ENCODE results near the gene MPV17.
"Not testable (repeated sequence)": the region's sequence is repeated elsewhere in the genome, so short reads cannot be mapped to it uniquely, and the experiment has no call there.

MPV17 gene

GRCh38 chr2:27280826-27281225 lies 42.1 kb downstream of the MPV17 start:
- Histone ChIP-seq H3K4me2 (ENCODE audit: low read length) (no peak overlapping the region), H4K20me1 (ENCODE audit: control insufficient read depth, insufficient read depth, low read depth, low read length) (no peaks in the 10 kb centered on the region), H3K79me2 (ENCODE audit: control insufficient read depth, low read length) (no peaks in the 10 kb centered on the region), H3F3A (ENCODE audit: control insufficient read depth, insufficient read depth) (no peaks in the 10 kb centered on the region), H3K9me3 (ENCODE audit: control insufficient read depth, insufficient read depth, low read length) (no peaks in the 10 kb centered on the region), H3K4me1 (ENCODE audit: control insufficient read depth, low read length) (peaks cover 11% of the 10 kb centered on the region), H3K27ac (ENCODE audit: low read depth, low read length) (no peak overlapping the region), H3K36me3 (ENCODE audit: control insufficient read depth, low read length) (no peaks in the 10 kb centered on the region), H3K9me2 (replicated peaks; ENCODE audit: control insufficient read depth, low read length) (no peaks in the 10 kb centered on the region), H3K4me3 (ENCODE audit: low read length) (no peak overlapping the region), H3K27me3 (ENCODE audit: control insufficient read depth, low read length) (no peaks in the 10 kb centered on the region)
- no peak for TF ChIP-seq EZH2phosphoT487 (IDR thresholded peaks at IDR 0.05; ENCODE audit: borderline replicate concordance, low read length)
- no peak for TF ChIP-seq CTCF (IDR thresholded peaks at IDR 0.05; ENCODE audit: low read depth, low read length, poor library complexity, severe bottlenecking)

- no peaks in the 10 kb centered on the region for H3K27me3 ChIP-seq (ENCODE audit: control insufficient read depth, low read length)
- H3K9me2 ChIP-seq (replicated peaks; ENCODE audit: control insufficient read depth, low read length), result no peaks in the 10 kb centered on the region
- H3K36me3 ChIP-seq (ENCODE audit: control insufficient read depth, low read length), result no peaks in the 10 kb centered on the region
- no peaks in the 10 kb centered on the region for H3F3A ChIP-seq (ENCODE audit: control insufficient read depth, insufficient read depth)
- H3K9me3 ChIP-seq (ENCODE audit: control insufficient read depth, insufficient read depth, low read length), result no peaks in the 10 kb centered on the region
- H3K27ac ChIP-seq (ENCODE audit: low read depth, low read length), result no peak overlapping the region
- peaks cover 11% of the 10 kb centered on the region for H3K4me1 ChIP-seq (ENCODE audit: control insufficient read depth, low read length)
- TF ChIP-seq CTCF (IDR thresholded peaks at IDR 0.05; ENCODE audit: low read depth, low read length, poor library complexity, severe bottlenecking) (no peak), EZH2phosphoT487 (IDR thresholded peaks at IDR 0.05; ENCODE audit: borderline replicate concordance, low read length) (no peak)
- no peaks in the 10 kb centered on the region for H4K20me1 ChIP-seq (ENCODE audit: control insufficient read depth, insufficient read depth, low read depth, low read length)
- no peak overlapping the region for H3K4me3 ChIP-seq (ENCODE audit: low read length)
- no peak overlapping the region for H3K4me2 ChIP-seq (ENCODE audit: low read length)
- H3K79me2 ChIP-seq (ENCODE audit: control insufficient read depth, low read length), result no peaks in the 10 kb centered on the region
These were observed 44.9 kb downstream of the MPV17 start for GRCh38 chr2:27278010-27278409.

GRCh38 chr2:27275211-27276150 lies 47.4 kb downstream of the MPV17 start, which contains the start of gene DNAJC5G:
TSS of gene DNAJC5G (plus strand) at chr2:27275433. CDS start at chr2:27276729, 1,296 bp downstream.
- H3K9me3 ChIP-seq (ENCODE audit: control insufficient read depth, insufficient read depth, low read length), result no peaks in the 10 kb centered on the region
- H3K27me3 ChIP-seq (ENCODE audit: control insufficient read depth, low read length), result 0 out of 2 replicates have a peak, but pooled peaks cover 2% of the 10 kb centered on the region
- no peak within 1 kb of the TSS for H3K4me2 ChIP-seq (ENCODE audit: low read length)
- H4K20me1 ChIP-seq (ENCODE audit: control insufficient read depth, insufficient read depth, low read depth, low read length), result no peaks in the 10 kb centered on the region
- no peak within 1 kb of the TSS for H3K4me3 ChIP-seq (ENCODE audit: low read length)
- H3K9me2 ChIP-seq (replicated peaks; ENCODE audit: control insufficient read depth, low read length), result no peaks in the 10 kb centered on the region
- H3K4me1 ChIP-seq (ENCODE audit: control insufficient read depth, low read length), result peaks cover 17% of the 10 kb centered on the region
- no peaks in the 10 kb centered on the region for H3K36me3 ChIP-seq (ENCODE audit: control insufficient read depth, low read length)
- no peaks in the 10 kb centered on the region for H3K79me2 ChIP-seq (ENCODE audit: control insufficient read depth, low read length)
- TF ChIP-seq CTCF (IDR thresholded peaks at IDR 0.05; ENCODE audit: low read depth, low read length, poor library complexity, severe bottlenecking), result no peak
- no peak for TF ChIP-seq EZH2phosphoT487 (IDR thresholded peaks at IDR 0.05; ENCODE audit: borderline replicate concordance, low read length)
- H3F3A ChIP-seq (ENCODE audit: control insufficient read depth, insufficient read depth), result no peaks in the 10 kb centered on the region; the same call in 1 of the 2 replicates
- no peak within 1 kb of the TSS for H3K27ac ChIP-seq (ENCODE audit: low read depth, low read length)

- H3K9me2 ChIP-seq (replicated peaks; ENCODE audit: control insufficient read depth, low read length); H3K4me2 ChIP-seq (ENCODE audit: low read length); H3K4me3 ChIP-seq (ENCODE audit: low read length); H3K27ac ChIP-seq (ENCODE audit: low read depth, low read length); H3K9me3 ChIP-seq (ENCODE audit: control insufficient read depth, insufficient read depth, low read length); H4K20me1 ChIP-seq (ENCODE audit: control insufficient read depth, insufficient read depth, low read depth, low read length); H3K4me1 ChIP-seq (ENCODE audit: control insufficient read depth, low read length); H3F3A ChIP-seq (ENCODE audit: control insufficient read depth, insufficient read depth); H3K27me3 ChIP-seq (ENCODE audit: control insufficient read depth, low read length); H3K79me2 ChIP-seq (ENCODE audit: control insufficient read depth, low read length); H3K36me3 ChIP-seq (ENCODE audit: control insufficient read depth, low read length): not testable (repeated sequence)
These were observed 50.1 kb downstream of the MPV17 start for GRCh38 chr2:27272537-27273522.
